Endothelial cell of umbilical vein (primary cell): ENCODE data around the gene PTCH1. TPM values are rescaled to one million over a fixed set of nuclear protein-coding genes. Genes with fewer than 3 reads are reported as not detected.

Experiments used
- Bru-seq: library from RNA; stranded (reverse); fragments of 400-500 nt; gene quantifications from one replicate; lab custom pipeline; 2021; lab: Mats Ljungman, UMichigan
- BruChase-seq, 2 experiments: library from RNA; stranded (reverse); fragments of 400-500 nt; gene quantifications; one replicate each; lab custom pipeline; 2021; lab: Mats Ljungman, UMichigan
- BruUV-seq: library from RNA; stranded (reverse); fragments of 400-500 nt; replicated peaks from 2 replicates; lab custom pipeline; 2021; lab: Mats Ljungman, UMichigan
- CTCF ChIA-PET: fragments of 300-600, 350-600 bp; sonication (Branson Sonifier 250); formaldehyde crosslinking; loops from one replicate; lab custom pipeline; 2021; ENCODE audit warnings: antibody characterized with exemption, inconsistent platforms; lab: Charles Lee
- POLR2A ChIA-PET: fragments of 300-600, 350-600 bp; sonication (Branson Sonifier 250); formaldehyde crosslinking; loops from one replicate; lab custom pipeline; 2021; ENCODE audit warnings: antibody characterized with exemption, inconsistent platforms; lab: Charles Lee
- DNase-seq: peaks from one replicate; pipeline ENCODE4 v3.0.0-alpha.2; 2011; ENCODE audit warnings: low read depth, low spot score
- FAIRE-seq: peaks from 2 replicates; lab custom pipeline; 2011; peaks lifted over from hg19 to GRCh38; lab: Jason Lieb, UNC
- H2AFZ ChIP-seq: 2 replicates; pipeline ENCODE4 v1.6.0; 2012; ENCODE audit warnings: low read depth, low read length, control low read depth, inconsistent platforms
- H3K27ac ChIP-seq: 2 replicates; pipeline ENCODE4 v1.5.1; 2011; ENCODE audit warnings: low read depth, mild to moderate bottlenecking, control low read depth, low read length, moderate library complexity; ENCODE audit not compliant: insufficient read depth
- H3K27me3 ChIP-seq, 2 experiments: 2 replicates each; pipeline versions ENCODE4 v1.6.0 to v1.6.1; 2011; ENCODE audit warnings: low read length in 2 of 2, mixed read lengths in 1 of 2; ENCODE audit not compliant: control insufficient read depth in 2 of 2, insufficient read depth in 2 of 2
- H3K36me3 ChIP-seq, 2 experiments: 2 replicates in 1 of 2; 3 replicates in 1 of 2; pipeline ENCODE4 v1.5.1; 2011; ENCODE audit warnings: low read length in 2 of 2, mild to moderate bottlenecking in 1 of 2, moderate library complexity in 1 of 2; ENCODE audit not compliant: control insufficient read depth in 2 of 2, insufficient read depth in 2 of 2; ENCODE audit errors: extremely low read depth in 1 of 2
- H3K4me1 ChIP-seq: 3 replicates; pipeline ENCODE4 v1.5.1; 2011; ENCODE audit warnings: mild to moderate bottlenecking, low read length; ENCODE audit not compliant: control insufficient read depth, insufficient read depth; ENCODE audit errors: extremely low read depth
- H3K4me2 ChIP-seq: 2 replicates; pipeline ENCODE4 v1.6.1; 2011; ENCODE audit warnings: low read length, control low read depth, mixed read lengths; ENCODE audit not compliant: insufficient read depth
- H3K4me3 ChIP-seq, 3 experiments: fragments of 200-600 bp in 1 of 3; sonication (generic), shearing (Covaris generic) in 1 of 3; replicated peaks in 1 of 3; 2 replicates each; pipeline ENCODE4 v1.5.1; 2011 to 2016; ENCODE audit warnings: control low read depth in 3 of 3, low read length in 3 of 3, mild to moderate bottlenecking in 2 of 3, inconsistent platforms in 1 of 3, low read depth in 1 of 3, moderate library complexity in 1 of 3; ENCODE audit not compliant: insufficient read depth in 1 of 3
- H3K79me2 ChIP-seq: 2 replicates; pipeline ENCODE4 v1.6.0; 2012; ENCODE audit warnings: low read length, inconsistent platforms; ENCODE audit not compliant: control insufficient read depth, insufficient read depth
- H3K9ac ChIP-seq: replicated peaks from 2 replicates; pipeline ENCODE3; 2011; ENCODE audit warnings: low read length, control low read depth; ENCODE audit not compliant: insufficient read depth; ENCODE audit errors: extremely low read depth
- H3K9me1 ChIP-seq: replicated peaks from 3 replicates; pipeline ENCODE4 v1.6.0; 2011; ENCODE audit warnings: mild to moderate bottlenecking, low read length; ENCODE audit not compliant: control insufficient read depth, insufficient read depth; ENCODE audit errors: extremely low read depth
- H3K9me3 ChIP-seq: replicated peaks from 2 replicates; pipeline ENCODE4 v1.5.1; 2012; ENCODE audit warnings: low read length, inconsistent platforms; ENCODE audit not compliant: control insufficient read depth, insufficient read depth
- H4K20me1 ChIP-seq: replicated peaks from 2 replicates; pipeline ENCODE3; 2011; ENCODE audit warnings: mild to moderate bottlenecking, low read length; ENCODE audit not compliant: control insufficient read depth, insufficient read depth; ENCODE audit errors: extremely low read depth
- JUN ChIP-seq: IDR thresholded peaks from 2 replicates; pipeline ENCODE4 v1.6.1; 2011; ENCODE audit warnings: borderline replicate concordance, low read depth; ENCODE audit not compliant: insufficient read length, insufficient read depth
- POLR2A ChIP-seq: IDR thresholded peaks from 2 replicates; pipeline ENCODE4 v1.6.1; 2012; ENCODE audit warnings: low read depth, mild to moderate bottlenecking, control low read depth, low read length
- POLR2AphosphoS5 ChIP-seq: IDR thresholded peaks from 2 replicates; pipeline ENCODE4 v1.6.1; 2012; ENCODE audit warnings: low read depth, mild to moderate bottlenecking, control low read depth, low read length, moderate library complexity; ENCODE audit not compliant: insufficient read depth
- dilution Hi-C: fragments of 300-500 bp; cut with MboI; formaldehyde crosslinking; loops from one replicate; pipeline ENCODE4 v1.15.0; 2019; ENCODE audit warnings: low sequenced_read_pairs; ENCODE audit not compliant: extremely low pct_ligation_motif_present
- intact Hi-C: fragments of 100-400 bp; cut with micrococcal nuclease; formaldehyde crosslinking; loops from one replicate; pipeline ENCODE4 v1.10.0; 2022
- long read RNA-seq: library from polyadenylated mRNA; stranded (forward); transcript quantifications from one replicate; pipeline ENCODE4 v2.0.0, GENCODE V29; 2021
- polyA minus RNA-seq, 3 experiments: library from RNA; depleted of rRNA, polyadenylated mRNA; stranded (reverse); fragments of >200 nt; gene quantifications; 1 replicate in 1 of 3; 2 replicates in 2 of 3; pipeline ENCODE4 v1.2.3, GENCODE V29; 2011
- polyA plus RNA-seq, 4 experiments: library from polyadenylated mRNA; depleted of rRNA in 3 of 4; stranded (reverse) in 3 of 4; unstranded in 1 of 4; fragments of >200 nt; gene quantifications; 2 replicates each; pipeline versions ENCODE4 v1.2.1 to v1.2.3, GENCODE V29; 2011 to 2012; ENCODE audit warnings: missing spikeins in 1 of 4
- total RNA-seq: library from RNA; stranded (reverse); gene quantifications from 2 replicates; pipeline ENCODE4 v1.2.3, GENCODE V29; 2021
- TF ChIP-seq, protein P1 (sequence below), 2 donors: IDR thresholded peaks; 1 replicate in 1 of 2; 2 replicates in 1 of 2; pipeline ENCODE4 v1.5.1; 2011; ENCODE audit warnings: low read length in 2 of 2, mild to moderate bottlenecking in 2 of 2, moderate library complexity in 2 of 2, control low read depth in 1 of 2, inconsistent platforms in 1 of 2, low read depth in 1 of 2; ENCODE audit not compliant: insufficient read depth in 1 of 2; ENCODE audit errors: extremely low read depth in 1 of 2
- TF ChIP-seq, protein P2 (sequence below): IDR thresholded peaks from 2 replicates; pipeline ENCODE4 v1.6.1; 2011; ENCODE audit not compliant: insufficient read depth, insufficient read length

PTCH1 gene
- total RNA-seq, result 12.1 and 14.4 TPM in 2 replicates
- polyA plus RNA-seq, result 3.1 and 3.9 TPM in 2 replicates
- polyA plus RNA-seq (2011; cell fraction: cytosol; rRNA removed), result 2.9 and 3.3 TPM in 2 replicates
- polyA plus RNA-seq (2011; cell fraction: nucleus; rRNA removed), result 7.7 and 12.7 TPM in 2 replicates
- 3.4 and 6.1 TPM in 2 replicates for polyA plus RNA-seq (2012)
- polyA minus RNA-seq, result 9.7 and 10.4 TPM in 2 replicates
- polyA minus RNA-seq (2011; cell fraction: cytosol; rRNA and poly(A)+ RNA removed), result 6.3 TPM
- 15.2 and 16.1 TPM in 2 replicates for polyA minus RNA-seq (2011; cell fraction: nucleus; rRNA and poly(A)+ RNA removed)
- percentile 55 among the genes with signal in this experiment for Bru-seq, nascent RNA
- BruChase-seq, experiment 1, labeled RNA remaining after a 6-hour chase, result percentile 43 among the genes with signal in this experiment
- percentile 47 among the genes with signal in this experiment for BruChase-seq, experiment 2, labeled RNA remaining after a 2-hour chase
- long read RNA-seq, partial matches to known transcripts, result 0 of 2 reads
- long read RNA-seq, other reads (novel, unspliced or antisense), result 2 of 2 reads

DNA sequence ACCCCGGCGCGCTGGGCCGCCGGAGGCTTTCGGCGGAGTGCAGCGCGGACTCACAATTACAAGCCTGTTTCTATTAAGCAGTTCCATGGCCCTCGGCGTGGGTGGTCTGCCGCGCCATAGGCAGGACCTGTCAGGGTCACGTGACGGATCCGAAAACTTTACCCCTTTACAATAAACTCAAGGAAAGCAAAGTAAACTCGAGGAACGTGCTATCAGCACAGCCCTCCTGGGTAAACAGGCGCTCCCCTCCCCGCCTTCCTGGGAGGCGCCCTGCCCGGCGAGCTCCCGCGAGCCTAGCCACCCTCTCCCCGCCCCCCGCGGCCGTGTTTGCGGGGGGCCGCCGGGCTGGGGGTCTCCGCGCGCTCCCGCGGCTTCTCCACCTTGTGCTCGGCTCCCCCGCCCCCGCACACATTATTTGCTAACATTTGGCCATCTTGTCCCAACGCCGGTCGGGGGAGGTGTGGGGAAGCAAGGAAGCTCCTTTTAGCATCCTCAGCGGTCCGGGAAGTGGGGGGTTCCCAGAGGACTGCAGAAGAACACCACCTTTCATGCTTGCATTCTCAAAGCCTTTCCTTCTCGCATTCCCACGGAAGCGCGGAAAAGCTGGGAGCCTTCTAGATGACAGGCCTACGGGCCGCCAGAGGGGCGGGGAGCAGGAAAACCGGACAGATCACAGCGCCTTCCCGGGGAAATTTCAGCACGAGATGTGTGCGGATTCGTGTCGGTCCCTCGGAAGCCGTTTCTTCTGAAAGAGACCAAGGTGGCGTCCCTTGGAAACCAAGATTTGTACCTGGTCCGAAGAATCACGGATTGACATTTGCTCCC, at the start of gene PTCH1:
TSS of gene PTCH1 (minus strand) at position 238 of the 825 bp plus-strand sequence.
- peak; percentile 58 for DNase-seq
- Histone ChIP-seq H3K9me3 (no peaks in the 10 kb centered on the region), H4K20me1 (no peaks in the 10 kb centered on the region), H3K4me2 (peak within 1 kb of the TSS; percentile 84), H3K79me2 (no peaks in the 10 kb centered on the region), H3K4me1 (peaks cover 21% of the 10 kb centered on the region), H3K9me1 (no peaks in the 10 kb centered on the region), H3K27me3 (peaks cover 5 to 7% of the 10 kb centered on the region in 2 experiments), H3K36me3 (no peaks in the 10 kb centered on the region), H3K27ac (no peak within 1 kb of the TSS), H3K4me3 (peak within 1 kb of the TSS; percentile 46 to 61 (median 58)), H3K9ac (peak within 1 kb of the TSS; percentile 43), H2AFZ (peak within 1 kb of the TSS; percentile 95)
- CTCF ChIA-PET, result interaction anchor here (0.7 to 1.0 kb wide), 3 partner anchors 10 to 701 kb away, joined by 3 read pairs; no protein-coding TSS in a partner anchor
- POLR2A ChIA-PET, result no interaction called here
- peak; percentile 66 for FAIRE-seq
- intact Hi-C loops (no loop called here), dilution Hi-C loops (no loop called here)
- no TSS peak for BruUV-seq
- no peak for TF ChIP-seq POLR2AphosphoS5
- TF ChIP-seq, protein P1, sequence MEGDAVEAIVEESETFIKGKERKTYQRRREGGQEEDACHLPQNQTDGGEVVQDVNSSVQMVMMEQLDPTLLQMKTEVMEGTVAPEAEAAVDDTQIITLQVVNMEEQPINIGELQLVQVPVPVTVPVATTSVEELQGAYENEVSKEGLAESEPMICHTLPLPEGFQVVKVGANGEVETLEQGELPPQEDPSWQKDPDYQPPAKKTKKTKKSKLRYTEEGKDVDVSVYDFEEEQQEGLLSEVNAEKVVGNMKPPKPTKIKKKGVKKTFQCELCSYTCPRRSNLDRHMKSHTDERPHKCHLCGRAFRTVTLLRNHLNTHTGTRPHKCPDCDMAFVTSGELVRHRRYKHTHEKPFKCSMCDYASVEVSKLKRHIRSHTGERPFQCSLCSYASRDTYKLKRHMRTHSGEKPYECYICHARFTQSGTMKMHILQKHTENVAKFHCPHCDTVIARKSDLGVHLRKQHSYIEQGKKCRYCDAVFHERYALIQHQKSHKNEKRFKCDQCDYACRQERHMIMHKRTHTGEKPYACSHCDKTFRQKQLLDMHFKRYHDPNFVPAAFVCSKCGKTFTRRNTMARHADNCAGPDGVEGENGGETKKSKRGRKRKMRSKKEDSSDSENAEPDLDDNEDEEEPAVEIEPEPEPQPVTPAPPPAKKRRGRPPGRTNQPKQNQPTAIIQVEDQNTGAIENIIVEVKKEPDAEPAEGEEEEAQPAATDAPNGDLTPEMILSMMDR (IDR thresholded peaks at IDR 0.05; ENCODE audit: extremely low read depth in 1 of 2, insufficient read depth in 1 of 2, low read depth in 1 of 2, low read length in 2 of 2), result no peak
- TF ChIP-seq JUN, result no peak
- TF ChIP-seq POLR2A, result no peak
- TF ChIP-seq, protein P2, sequence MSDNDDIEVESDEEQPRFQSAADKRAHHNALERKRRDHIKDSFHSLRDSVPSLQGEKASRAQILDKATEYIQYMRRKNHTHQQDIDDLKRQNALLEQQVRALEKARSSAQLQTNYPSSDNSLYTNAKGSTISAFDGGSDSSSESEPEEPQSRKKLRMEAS, result peak; percentile 36
